ENCODE results near the gene TDRD1.

- no peak for TF ChIP-seq CTCF (IDR thresholded peaks at IDR 0.05)
- TF ChIP-seq POLR2A (IDR thresholded peaks at IDR 0.05), result no peak
Measured at GRCh38 chr10:114279289-114279688, 100.1 kb downstream of the TDRD1 start.
